ENCODE results near the gene PIGL.
"Not testable (repeated sequence)": the region's sequence is repeated elsewhere in the genome, so short reads cannot be mapped to it uniquely, and the experiment has no call there.

The PIGL gene

DNA sequence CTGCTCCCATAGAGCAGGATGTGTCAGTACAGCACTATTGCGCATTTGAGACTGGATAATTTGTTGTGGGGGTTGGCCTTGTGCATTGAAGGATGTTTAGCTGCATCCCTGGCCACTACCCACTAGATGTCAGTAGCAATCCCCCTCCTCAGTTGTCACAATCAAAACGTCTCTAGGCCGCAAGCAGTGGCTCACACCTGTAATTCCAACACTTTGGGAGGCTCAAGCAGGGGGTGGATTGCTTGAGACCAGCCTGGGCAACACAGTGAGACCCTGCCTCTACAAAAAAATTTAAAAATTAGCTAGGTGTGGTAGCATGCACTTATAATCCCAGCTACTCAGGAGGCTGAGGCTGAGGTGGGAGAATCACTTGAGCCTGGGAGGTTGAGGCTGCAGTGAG lies 87.8 kb downstream of the PIGL start:
- no peak for DNase-seq (ENCODE audit: low read depth in 1 of 2, low spot score in 1 of 2)

DNA sequence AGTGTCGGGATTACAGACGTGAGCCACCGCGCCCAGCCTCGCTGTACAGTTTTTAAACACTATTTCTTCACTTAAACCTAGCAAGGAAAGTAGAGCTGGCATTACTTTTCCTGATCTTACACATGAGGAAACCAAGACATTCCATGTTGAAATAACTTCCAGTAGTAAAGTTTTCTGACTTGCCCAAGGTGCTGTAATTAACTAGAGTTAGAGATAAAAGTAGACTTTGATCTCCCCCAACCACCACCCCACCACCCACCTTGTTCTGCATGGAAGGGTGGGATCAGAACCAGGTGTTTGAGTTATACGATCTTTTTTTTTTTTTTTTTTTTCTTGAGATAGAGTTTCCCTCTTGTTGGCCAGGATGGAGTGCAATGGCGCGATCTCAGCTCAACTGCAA lies 89.2 kb downstream of the PIGL start:
- DNase-seq (ENCODE audit: low read depth in 1 of 2, low spot score in 1 of 2), result no peak

DNA sequence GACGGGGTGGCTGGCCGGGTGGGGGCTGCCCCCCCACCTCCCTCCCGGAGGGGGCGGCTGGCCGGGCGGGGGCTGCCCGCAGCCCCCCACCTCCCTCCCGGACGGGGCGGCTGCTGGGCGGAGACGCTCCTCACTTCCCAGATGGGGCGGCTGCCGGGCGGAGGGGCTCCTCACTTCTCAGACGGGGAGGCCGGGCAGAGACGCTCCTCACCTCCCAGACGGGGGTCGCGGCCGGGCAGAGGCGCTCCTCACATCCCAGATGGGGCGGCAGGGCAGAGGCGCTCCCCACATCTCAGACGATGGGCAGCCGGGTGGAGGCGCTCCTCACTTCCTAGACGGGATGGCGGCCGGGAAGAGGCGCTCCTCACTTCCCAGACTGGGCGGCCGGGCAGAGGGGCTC lies 95.1 kb downstream of the PIGL start:
- not testable (repeated sequence) for DNase-seq (ENCODE audit: low read depth in 1 of 2, low spot score in 1 of 2)

DNA sequence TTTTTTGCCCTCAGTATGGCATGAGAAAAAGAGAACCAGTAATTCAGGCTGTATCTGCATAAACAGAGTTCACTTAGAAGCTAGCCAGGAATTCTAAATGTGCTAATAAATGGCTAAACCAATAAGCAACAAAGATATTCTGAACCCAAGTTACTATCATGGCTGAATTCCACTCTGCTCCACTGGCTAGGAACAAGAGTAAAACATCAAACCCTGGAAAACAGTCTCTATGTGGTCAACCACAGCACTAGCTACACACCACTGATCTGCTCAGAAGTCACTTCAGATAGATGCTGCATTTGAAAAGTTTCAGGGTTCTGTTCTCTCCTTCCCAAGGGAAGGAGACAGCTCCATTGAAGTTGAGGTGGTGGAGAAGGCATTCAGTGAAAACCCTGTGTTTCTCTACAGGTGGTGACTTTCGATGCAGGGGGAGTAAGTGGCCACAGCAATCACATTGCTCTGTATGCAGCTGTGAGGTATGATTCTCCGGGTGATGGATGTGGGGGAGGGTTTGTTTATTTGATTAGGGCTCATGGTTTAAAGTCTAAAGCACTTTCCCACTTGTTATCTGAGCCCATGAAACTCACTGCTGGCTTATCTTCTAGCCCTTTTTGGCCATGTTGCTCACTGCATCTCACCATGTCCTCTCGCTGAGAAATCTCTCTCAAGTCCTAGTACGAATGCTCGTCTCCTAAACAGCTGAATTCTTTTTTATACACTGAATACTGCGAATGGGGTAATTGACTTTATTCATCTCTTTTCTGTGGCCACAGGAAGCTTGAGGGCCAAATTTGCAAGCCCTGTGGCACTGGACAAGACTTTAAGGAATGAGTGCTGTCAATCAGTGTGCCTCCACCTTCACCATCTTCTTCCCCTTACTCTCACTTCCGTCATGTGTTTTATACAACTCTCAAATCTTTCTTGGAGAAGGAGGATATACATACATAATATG lies 96.4 kb downstream of the PIGL start:
- no peak for DNase-seq (ENCODE audit: low read depth in 1 of 2, low spot score in 1 of 2)

DNA sequence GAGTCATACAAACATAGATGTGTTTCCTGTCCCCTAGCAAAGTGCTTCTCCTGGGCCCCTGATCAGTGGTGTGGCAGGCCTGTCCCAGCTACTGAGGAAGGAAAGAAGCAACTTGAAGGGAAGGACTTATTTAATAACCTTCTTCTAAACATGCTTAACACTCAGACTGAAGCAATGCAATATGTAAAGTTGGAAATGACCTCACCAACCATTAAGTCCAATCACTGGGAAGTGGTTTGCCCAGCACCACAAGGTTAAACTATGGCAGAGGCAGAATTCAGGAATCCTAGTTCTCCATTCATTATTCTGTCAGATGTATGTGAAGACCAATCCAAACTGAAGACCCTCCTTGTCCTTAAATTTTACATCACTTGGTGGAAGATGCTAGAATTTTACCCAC lies 97.2 kb downstream of the PIGL start:
- DNase-seq (ENCODE audit: low read depth in 1 of 2, low spot score in 1 of 2), result no peak

DNA sequence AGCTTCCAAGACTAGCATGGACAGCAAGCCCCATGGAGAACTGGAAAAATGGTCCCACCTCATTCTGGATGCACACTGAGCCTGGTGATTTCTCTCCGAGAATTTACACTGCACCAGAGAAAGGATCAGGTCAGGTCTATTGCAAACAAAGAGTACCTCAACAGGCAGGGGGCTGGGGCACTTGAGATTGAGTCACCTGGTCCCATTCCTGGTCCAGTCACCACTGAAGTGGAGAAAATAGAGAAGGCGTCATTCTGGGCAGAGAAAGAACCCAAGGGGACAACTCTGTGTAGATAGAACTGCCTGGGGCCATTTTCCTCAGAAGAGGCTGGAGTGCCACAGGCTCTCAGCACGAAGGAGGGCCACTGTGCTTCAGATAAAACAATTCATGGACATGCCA lies 97.8 kb downstream of the PIGL start:
- no peak for DNase-seq (ENCODE audit: low read depth in 1 of 2, low spot score in 1 of 2)

DNA sequence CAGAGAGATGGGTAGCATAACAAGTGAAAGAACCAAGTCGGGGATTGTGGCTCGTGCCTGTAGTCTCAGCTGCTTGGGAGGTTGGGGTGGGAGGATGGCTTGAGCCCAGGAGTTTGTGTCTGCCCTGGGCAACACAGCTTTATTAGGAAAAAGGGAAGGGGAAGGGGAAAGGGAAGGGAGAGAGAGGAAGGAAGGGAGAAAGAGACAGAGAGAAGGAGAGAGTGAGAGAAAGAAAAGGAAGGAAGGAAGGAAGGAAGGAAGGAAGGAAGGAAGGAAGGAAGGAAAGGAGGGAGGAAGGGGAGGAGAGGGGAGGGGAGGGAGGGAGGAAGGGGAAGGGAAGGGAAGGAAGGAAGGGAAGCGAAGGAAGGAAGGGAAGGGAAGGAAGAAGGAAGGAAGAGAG lies 103.0 kb downstream of the PIGL start:
- no peak for DNase-seq (ENCODE audit: low read depth in 1 of 2, low spot score in 1 of 2)

DNA sequence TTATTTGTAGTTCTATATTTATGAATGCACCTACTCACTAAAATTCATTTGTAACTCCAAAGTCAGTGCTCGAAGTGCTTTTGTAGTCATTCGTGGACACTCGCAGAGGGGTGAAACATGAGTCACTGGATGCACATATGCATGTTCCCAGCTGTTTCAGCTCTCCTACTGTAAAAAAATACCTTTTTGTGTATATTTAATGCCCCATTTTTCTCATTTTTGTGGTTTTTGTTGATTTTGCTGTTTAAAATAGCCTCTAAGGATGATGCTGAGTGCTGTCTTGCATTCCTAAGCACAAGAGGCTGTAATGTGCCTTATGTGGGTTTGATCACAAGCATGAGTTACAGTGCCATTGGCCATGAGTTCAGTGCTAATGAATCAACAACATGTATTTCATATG lies 105.6 kb downstream of the PIGL start:
- no peak for DNase-seq (ENCODE audit: low read depth in 1 of 2, low spot score in 1 of 2)

DNA sequence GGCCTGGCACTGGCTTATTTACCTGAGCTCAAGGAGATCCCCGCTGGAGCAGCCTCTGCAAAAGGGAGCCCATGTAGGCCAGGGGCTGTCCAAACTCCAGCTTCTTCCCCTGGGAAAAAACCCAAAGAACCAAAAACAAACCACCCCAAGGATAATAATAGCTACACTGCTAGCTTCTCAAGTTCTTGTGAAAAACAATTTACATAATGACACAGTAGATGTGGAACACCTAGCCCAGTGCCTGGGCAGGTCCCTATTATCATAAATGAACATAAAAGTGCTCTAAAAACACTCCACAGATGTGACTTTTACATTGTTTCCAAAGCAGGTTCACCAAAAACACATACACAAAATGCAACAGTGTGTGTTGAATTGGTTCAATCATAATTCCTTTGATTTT lies 109.0 kb downstream of the PIGL start:
- DNase-seq (ENCODE audit: low read depth in 1 of 2, low spot score in 1 of 2), result no peak

DNA sequence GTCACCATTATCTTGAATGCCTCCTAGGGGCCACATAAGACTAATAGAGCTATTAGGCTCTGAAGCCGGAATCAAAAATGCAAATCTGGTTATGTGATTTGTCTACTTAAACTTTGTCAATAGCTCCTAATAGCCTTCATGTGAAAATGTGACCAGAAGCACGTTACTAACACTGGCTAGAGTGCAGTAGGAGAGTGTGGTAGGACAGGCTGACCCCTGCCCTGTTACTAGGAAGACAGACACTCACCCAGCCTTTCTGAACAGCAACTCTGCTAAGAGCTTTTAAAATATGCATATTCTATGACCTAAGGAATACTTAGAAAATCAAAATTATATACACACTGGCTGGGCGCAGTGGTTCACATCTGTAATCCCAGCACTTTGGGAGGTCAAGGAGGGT lies 110.0 kb downstream of the PIGL start:
- no peak for DNase-seq (ENCODE audit: low read depth in 1 of 2, low spot score in 1 of 2)

DNA sequence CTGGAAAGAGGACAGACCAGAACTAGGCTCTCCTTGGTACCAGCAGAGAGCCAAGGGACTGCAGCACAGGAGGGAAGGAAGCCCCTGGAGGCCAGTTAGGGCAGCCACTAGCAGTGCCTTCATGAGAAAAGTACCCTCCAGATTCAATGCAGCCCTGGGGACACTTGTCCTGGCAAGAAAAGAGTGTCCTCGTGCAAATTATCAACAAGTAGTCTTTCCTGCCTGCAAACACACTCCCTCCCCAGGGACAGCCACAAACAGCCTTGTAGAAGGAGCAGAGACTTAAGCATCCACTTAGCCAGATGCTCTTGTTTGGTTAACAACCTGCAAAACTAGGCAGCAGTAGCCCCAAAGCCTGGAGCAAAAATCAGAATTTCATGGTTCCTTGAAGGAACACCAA lies 112.0 kb downstream of the PIGL start:
- no peak for DNase-seq (ENCODE audit: low read depth in 1 of 2, low spot score in 1 of 2)

DNA sequence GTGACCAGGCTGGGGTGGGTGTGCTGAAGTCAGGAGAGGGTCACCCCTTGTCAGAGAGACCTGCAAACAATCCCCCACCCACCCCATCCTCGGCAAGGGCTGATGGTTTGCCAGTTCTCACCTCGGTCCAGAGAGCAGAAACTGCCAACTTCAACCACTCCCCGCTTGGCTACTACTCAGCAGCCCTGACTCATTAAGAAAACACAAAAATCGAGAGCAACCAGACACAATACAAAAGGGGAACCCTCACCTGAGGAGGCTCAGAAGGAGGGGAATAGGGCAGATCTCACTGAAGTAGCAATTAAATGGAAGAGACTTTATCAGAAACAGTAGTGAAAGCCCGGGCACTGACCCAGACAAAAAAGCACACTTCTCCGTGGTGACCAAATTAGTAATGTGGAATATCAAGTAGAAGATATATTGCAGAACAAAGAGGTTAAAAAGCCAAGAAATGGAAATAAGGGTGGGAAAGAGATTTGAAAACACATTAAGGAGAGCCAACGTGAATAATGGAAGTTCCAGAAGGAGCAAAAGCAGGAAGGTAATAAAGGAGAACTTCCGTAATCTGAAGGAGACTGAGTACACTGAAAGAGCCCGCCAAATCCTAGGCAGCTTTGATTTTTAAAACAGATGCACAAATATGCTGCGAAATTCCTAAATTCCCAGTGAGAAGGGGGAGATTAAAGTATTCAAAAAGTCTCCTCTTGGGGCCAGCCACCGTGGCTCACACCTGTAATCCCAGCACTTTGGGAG lies 112.7 kb downstream of the PIGL start:
- DNase-seq (ENCODE audit: low read depth in 1 of 2, low spot score in 1 of 2), result no peak

DNA sequence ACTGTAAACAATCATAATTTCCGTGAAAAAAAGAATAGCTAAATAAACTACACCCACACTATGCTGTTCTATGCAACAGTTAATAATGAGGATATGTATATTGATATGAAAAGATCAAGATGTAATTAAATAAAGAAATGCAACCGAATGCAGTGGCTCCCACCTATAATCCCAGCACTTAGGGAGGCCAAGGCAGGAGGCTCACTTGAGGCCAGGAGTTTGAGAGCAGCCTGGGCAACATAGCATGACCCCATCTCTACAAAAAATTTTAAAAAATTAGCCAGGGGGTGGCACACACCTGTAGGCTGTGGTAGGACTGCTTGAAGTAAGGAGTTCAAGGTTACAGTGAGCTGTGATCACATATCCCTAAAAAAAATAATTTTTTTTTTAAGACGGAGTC lies 121.4 kb downstream of the PIGL start:
- no peak for DNase-seq (ENCODE audit: low read depth in 1 of 2, low spot score in 1 of 2)

DNA sequence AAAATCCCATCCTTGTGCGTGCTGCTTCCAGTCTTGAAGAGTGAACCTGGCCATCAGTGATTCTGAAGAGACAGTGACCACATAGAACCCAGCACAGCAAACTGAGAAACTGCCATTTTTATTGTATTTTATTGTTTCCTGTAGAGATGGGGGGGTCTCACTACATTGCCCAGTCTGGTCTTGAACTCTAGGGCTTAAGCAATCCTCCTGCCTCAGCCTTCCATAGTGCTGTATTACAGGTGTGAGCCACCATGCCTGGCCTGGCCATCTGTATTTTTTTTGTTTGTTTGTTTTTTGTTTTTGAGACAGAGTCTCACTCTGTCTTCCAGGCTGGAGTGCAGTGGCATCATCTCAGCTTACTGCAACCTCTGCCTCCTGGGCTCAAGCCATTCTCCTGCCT lies 122.4 kb downstream of the PIGL start:
- no peak for DNase-seq (ENCODE audit: low read depth in 1 of 2, low spot score in 1 of 2)

DNA sequence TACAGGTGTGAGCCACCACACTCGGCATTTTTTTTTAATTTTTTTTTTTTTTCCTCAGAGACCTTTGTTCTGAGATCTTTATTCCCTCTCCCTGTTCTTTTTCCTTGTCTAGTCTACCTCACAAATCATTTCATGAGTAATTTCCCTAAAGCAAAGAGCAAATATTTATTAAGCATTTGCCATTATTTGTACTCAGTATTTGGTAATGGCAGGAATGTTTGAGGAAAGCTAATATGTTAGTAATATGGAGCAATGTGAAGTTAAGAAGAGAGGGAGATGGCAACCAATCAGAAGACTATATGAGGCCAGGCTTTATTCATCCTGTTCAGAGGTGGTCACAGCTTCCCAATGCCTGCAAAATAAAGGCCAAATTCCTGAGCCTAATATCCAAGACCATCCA lies 122.9 kb downstream of the PIGL start:
- DNase-seq (ENCODE audit: low read depth in 1 of 2, low spot score in 1 of 2), result no peak

DNA sequence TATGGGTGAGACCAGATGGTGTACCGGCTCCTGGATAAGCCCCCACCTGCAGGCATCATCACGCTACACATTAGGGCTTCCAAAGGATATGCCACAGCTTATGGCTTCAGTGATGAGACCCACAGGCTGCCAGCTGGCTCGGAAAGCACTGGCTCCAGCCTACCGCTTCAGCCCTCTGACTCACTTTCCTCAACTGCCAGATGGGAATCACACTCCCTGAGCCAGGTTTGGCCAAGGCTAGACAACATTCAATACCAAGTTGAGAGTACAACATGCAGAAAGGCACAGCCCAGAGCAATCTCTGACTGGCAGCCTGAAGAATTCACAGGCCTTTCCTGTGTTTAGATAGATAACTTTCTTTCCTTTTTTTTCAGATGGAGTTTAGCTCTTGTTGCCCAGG lies 126.0 kb downstream of the PIGL start:
- DNase-seq (ENCODE audit: low read depth in 1 of 2, low spot score in 1 of 2), result no peak

DNA sequence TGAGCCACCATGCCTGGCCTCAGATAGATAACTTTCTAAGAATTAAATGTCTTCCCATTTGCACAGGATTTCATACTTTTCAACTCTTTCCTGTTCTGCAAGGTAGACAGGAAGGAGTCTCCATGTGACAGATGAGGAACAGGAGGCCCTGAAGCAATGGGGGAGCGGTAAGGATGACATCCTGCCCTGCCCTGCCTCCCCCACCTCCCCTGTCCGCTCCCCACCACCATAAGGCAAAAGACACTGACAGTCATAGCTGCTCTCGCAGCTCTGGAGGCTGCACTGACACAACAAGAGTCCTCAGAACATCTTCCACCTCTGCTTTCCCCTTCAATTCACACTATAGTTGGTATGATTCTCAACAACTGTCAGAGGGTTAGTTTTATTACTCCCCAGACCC lies 126.6 kb downstream of the PIGL start:
- DNase-seq (ENCODE audit: low read depth in 1 of 2, low spot score in 1 of 2), result no peak

DNA sequence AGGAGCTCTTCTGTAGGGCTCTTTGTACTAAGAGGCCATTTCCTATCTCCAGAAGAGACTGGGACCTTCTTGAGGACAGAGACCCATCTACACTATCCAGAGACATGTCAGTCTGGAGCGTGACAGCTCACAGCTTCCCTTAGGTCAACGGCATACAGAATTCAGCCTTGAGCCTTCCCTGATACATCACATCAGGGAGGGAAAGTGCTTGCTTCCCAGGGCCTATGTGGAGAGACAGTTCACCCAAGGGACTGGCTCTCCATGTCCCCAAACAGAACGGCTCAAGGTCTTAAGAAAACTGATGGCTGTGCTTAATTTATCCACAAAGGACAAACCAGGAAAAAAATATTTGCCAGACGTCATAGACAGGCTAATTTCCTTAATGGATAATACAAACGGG lies 128.6 kb downstream of the PIGL start:
- no peak for DNase-seq (ENCODE audit: low read depth in 1 of 2, low spot score in 1 of 2)

DNA sequence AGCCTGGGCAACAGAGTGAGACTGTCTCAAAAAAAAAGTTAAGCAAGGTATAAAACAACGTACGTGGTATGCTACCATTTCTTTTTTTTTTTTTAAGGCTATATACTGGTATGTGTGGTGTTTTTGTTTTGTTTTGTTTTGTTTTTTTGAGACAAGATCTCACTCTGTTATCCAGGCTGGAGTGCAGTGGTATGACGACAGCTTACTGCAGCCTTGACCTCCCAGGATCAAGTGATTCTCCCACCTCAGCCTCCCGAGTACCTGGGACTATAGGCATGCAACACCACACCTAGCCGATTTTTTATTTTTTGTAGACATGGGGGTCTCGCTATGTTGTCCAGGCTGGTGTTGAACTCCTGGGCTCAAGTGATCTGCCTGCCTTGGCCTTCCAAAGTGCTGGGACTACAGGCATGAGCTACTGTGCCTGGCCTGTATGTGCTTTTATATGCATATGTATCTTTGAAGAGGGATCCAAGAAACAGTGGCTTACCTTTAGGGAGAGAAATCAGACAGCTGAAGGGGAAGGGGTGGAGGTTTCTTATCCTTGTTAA lies 129.8 kb downstream of the PIGL start:
- DNase-seq (ENCODE audit: low read depth in 1 of 2, low spot score in 1 of 2), result no peak

DNA sequence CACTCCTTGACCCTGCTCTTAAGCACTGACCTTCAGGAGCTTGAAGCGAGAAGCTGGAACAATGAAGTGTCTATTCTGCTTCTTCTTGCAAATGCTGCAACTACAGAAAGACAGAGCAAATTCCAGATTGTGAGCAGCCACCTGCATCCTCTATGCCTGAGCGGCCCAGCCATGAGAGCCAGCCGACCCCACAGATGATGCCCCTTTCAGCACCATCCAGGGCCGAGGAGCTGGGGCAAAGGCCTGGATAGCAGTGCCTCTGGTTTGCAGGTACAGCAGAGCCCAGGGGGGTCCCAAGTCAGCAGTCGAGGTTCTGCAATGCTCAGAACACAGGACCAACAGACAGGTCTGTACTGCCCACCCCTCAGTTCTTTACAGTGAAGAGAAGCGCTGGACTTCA lies 131.6 kb downstream of the PIGL start:
- DNase-seq (ENCODE audit: low read depth in 1 of 2, low spot score in 1 of 2), result no peak

DNA sequence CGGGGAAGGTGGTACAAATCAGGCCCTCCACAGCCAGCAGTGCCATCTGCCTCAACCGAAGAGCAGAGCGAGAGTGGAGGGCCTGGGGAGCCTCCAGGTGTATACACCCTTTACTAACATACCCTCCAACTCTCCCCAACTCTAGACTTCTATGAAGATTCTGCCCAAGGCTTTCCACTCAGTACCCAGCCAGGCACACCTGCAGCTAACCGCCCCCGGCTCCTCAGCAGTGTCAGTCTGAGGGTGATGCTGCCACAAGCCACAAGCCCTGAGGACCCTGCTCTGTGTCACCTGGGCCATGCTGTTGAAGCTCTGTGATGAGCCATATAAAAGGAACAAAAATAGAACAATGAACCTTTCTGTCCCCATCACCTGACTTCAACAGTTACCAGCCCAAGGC lies 132.4 kb downstream of the PIGL start:
- no peak for DNase-seq (ENCODE audit: low read depth in 1 of 2, low spot score in 1 of 2)

DNA sequence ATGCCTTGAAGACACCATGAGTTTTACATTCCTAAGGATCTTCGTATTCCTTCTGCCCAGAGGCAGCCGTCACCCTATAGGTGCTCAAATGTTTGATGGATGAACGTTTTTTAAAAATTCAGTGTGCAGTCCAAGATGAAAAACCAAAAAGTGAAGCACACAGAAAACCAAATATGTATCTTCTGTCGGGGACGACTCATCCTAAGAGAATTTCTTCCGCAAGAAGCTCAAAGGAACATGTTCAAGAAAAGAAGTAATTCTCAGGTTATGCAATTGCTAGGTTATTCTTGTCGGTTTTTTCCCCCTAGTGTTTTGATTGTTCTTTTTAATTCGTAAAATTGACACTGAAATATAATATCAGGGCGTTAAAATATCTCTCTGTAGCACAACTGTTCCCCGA lies 134.8 kb downstream of the PIGL start:
- no peak for DNase-seq (ENCODE audit: low read depth in 1 of 2, low spot score in 1 of 2)
